IPS-18a (cell line): ENCODE measurements around the gene ANGPTL5.

Source experiments
- H3K27ac ChIP-seq: one replicate; pipeline ENCODE4 v1.5.1; 2013; ENCODE audit warnings: low read length
- H3K27me3 ChIP-seq: one replicate; pipeline ENCODE4 v1.6.1; 2013; ENCODE audit warnings: mild to moderate bottlenecking, low read length; ENCODE audit not compliant: control insufficient read depth, insufficient read depth
- H3K36me3 ChIP-seq: one replicate; pipeline ENCODE4 v1.6.1; 2013; ENCODE audit warnings: low read depth, low read length; ENCODE audit not compliant: control insufficient read depth
- H3K4me1 ChIP-seq: one replicate; pipeline ENCODE4 v1.6.1; 2013; ENCODE audit warnings: low read depth, low read length; ENCODE audit not compliant: control insufficient read depth
- H3K4me3 ChIP-seq: one replicate; pipeline ENCODE4 v1.5.1; 2013; ENCODE audit warnings: low read length
- H3K9ac ChIP-seq: one replicate; pipeline ENCODE4 v1.6.1; 2013; ENCODE audit warnings: mild to moderate bottlenecking, low read length, moderate library complexity
- H3K9me3 ChIP-seq: one replicate; pipeline ENCODE4 v1.6.1; 2013; ENCODE audit warnings: low read depth, low read length; ENCODE audit not compliant: control insufficient read depth

The ANGPTL5 gene

GRCh38 chr11:101848262-101848661, 68.1 kb downstream of the ANGPTL5 start:
- H3K27ac ChIP-seq = no peak overlapping the region
- H3K36me3 ChIP-seq = no peaks in the 10 kb centered on the region
- H3K9me3 ChIP-seq = no peaks in the 10 kb centered on the region
- no peaks in the 10 kb centered on the region for H3K27me3 ChIP-seq
- H3K4me3 ChIP-seq = no peak overlapping the region
- no peak overlapping the region for H3K9ac ChIP-seq
- H3K4me1 ChIP-seq = no peaks in the 10 kb centered on the region

DNA sequence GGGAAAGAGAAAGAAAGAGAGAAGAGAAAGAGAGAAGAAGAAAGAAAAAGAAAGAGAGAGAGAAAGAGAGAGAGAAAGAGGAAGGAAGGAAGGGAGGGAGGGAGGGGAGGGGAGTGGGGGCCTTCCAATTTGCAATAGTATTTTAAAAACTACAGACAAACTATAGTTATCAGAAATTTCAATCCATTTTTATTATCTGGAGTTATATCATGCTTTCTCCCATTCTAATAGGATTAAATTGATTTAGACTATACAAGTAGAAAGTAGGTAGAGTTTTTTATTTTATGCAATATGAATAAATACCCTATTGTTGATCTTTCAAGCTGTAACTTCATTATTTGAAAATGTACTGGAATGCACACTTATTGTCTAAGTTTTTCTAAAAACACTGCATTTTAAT, 71.7 kb downstream of the ANGPTL5 start:
- H3K9me3 ChIP-seq = no peaks in the 10 kb centered on the region
- no peak overlapping the region for H3K9ac ChIP-seq
- H3K36me3 ChIP-seq = no peaks in the 10 kb centered on the region
- H3K27me3 ChIP-seq = no peaks in the 10 kb centered on the region
- no peak overlapping the region for H3K27ac ChIP-seq
- no peaks in the 10 kb centered on the region for H3K4me1 ChIP-seq
- H3K4me3 ChIP-seq = no peak overlapping the region

- no peak overlapping the region for H3K9ac ChIP-seq
- H3K27ac ChIP-seq = no peak overlapping the region
- H3K4me1 ChIP-seq = no peaks in the 10 kb centered on the region
- no peaks in the 10 kb centered on the region for H3K27me3 ChIP-seq
- H3K4me3 ChIP-seq = no peak overlapping the region
- no peaks in the 10 kb centered on the region for H3K9me3 ChIP-seq
- H3K36me3 ChIP-seq = no peaks in the 10 kb centered on the region
Measured at GRCh38 chr11:101840704-101841103, 75.6 kb downstream of the ANGPTL5 start.
